Smooth muscle cell (in vitro differentiated cells): Measurements from ENCODE around the gene GNAQ. TPM values are rescaled to one million over a fixed set of nuclear protein-coding genes. Genes with fewer than 3 reads are reported as not detected.

Experiments
- DNase-seq: peaks from one replicate; lab custom pipeline; 2025; ENCODE audit not compliant: unreplicated experiment; lab: John Stamatoyannopoulos, UW
- H2AFZ ChIP-seq: fragments of 200-600 bp; sonication (generic); 2 replicates; pipeline ENCODE4 v1.6.0; 2016; ENCODE audit warnings: antibody characterized with exemption, low read depth, mild to moderate bottlenecking
- H3F3A ChIP-seq: fragments of 200-600 bp; sonication (generic); 2 replicates; pipeline ENCODE4 v1.6.0; 2017; ENCODE audit warnings: antibody characterized with exemption, low read depth
- H3K27ac ChIP-seq: fragments of 200-600 bp; sonication (generic); 2 replicates; pipeline ENCODE4 v1.5.1; 2016; ENCODE audit warnings: low read depth, mild to moderate bottlenecking
- H3K27me3 ChIP-seq: fragments of 200-600 bp; sonication (generic); 2 replicates; pipeline ENCODE4 v1.6.1; 2016; ENCODE audit warnings: low read depth, mild to moderate bottlenecking
- H3K36me3 ChIP-seq: fragments of 200-600 bp; sonication (generic); 2 replicates; pipeline ENCODE4 v1.5.1; 2016; ENCODE audit warnings: low read depth
- H3K4me1 ChIP-seq: fragments of 200-600 bp; sonication (generic); 2 replicates; pipeline ENCODE4 v1.5.1; 2016; ENCODE audit warnings: low read depth
- H3K4me2 ChIP-seq: fragments of 200-600 bp; sonication (generic); 2 replicates; pipeline ENCODE4 v1.6.0; 2016; ENCODE audit warnings: mild to moderate bottlenecking
- H3K4me3 ChIP-seq: fragments of 200-600 bp; sonication (generic); 2 replicates; pipeline ENCODE4 v1.5.1; 2016; ENCODE audit warnings: mild to moderate bottlenecking
- H3K79me2 ChIP-seq: fragments of 200-600 bp; sonication (generic); 2 replicates; pipeline ENCODE4 v1.6.0; 2016; ENCODE audit warnings: low read depth, mild to moderate bottlenecking
- H3K9ac ChIP-seq: fragments of 200-600 bp; sonication (generic); 2 replicates; pipeline ENCODE4 v1.6.0; 2016; ENCODE audit warnings: low read depth
- H3K9me3 ChIP-seq: fragments of 200-600 bp; sonication (generic); replicated peaks from 2 replicates; pipeline ENCODE4 v1.5.1; 2016; ENCODE audit warnings: low read depth
- H4K20me1 ChIP-seq: fragments of 200-600 bp; sonication (generic); 2 replicates; pipeline ENCODE4 v1.6.0; 2016; ENCODE audit warnings: low read depth
- whole genome bisulfite sequencing: methylation state at CpG from one replicate; pipeline ENCODE4 v1.1.7; 2016; ENCODE audit warnings: low lambda C conversion rate; 5-methylcytosine and 5-hydroxymethylcytosine counted together
- polyA plus RNA-seq: library from polyadenylated mRNA; unstranded; fragments of >200 nt; fragmentation: Nextera tagmentation; extraction: Ambion mirVana; gene quantifications from 2 replicates; pipeline ENCODE4 v1.2.1, GENCODE V29; 2016
- total RNA-seq: library from RNA; depleted of rRNA; stranded (reverse); fragments of >200 nt; gene quantifications from 2 replicates; pipeline ENCODE4 v1.2.3, GENCODE V29; 2014
- TF ChIP-seq, protein P1 (sequence below): fragments of 200-600 bp; sonication (generic); IDR thresholded peaks from 2 replicates; pipeline ENCODE4 v1.5.1; 2017; ENCODE audit warnings: borderline replicate concordance, mild to moderate bottlenecking, antibody characterized with exemption; ENCODE audit not compliant: insufficient read depth, poor library complexity, severe bottlenecking

Gene GNAQ
- total and polyA plus RNA-seq, 2 experiments from 2014 or later, result 12.5 to 41.4 TPM

DNA sequence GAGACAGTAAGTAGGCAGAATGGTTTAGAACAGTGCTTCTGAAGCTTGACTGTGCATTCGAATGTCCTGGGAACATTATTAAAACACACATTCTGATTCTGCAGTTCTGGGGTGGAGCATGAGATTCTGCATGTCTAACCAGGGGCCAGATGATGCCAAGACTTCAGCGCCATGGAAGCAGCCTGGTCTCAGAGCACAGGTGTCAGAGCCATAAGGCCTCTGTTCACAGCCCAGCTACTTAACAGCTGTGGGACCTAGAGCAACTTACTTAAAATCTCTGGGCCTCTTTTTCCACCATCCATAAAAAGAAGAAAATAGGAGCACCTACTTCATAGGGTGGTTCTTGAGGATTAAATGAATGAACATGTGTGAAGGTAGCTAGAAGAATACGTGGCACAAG is 84.0 kb downstream of the GNAQ start:
- no peaks in the 10 kb centered on the region for H3K36me3 ChIP-seq
- H3K4me3 ChIP-seq, result no peak overlapping the region
- H2AFZ ChIP-seq, result no peak overlapping the region
- no peaks in the 10 kb centered on the region for H3K27me3 ChIP-seq
- no peaks in the 10 kb centered on the region for H3F3A ChIP-seq
- no peak overlapping the region for H3K27ac ChIP-seq
- H3K4me1 ChIP-seq, result peaks cover 23% of the 10 kb centered on the region
- WGBS, result 96% methylated on average over 3 of the region's 3 CpGs
- peaks cover 80% of the 10 kb centered on the region for H3K79me2 ChIP-seq
- no peak overlapping the region for H3K4me2 ChIP-seq
- TF ChIP-seq, protein P1, sequence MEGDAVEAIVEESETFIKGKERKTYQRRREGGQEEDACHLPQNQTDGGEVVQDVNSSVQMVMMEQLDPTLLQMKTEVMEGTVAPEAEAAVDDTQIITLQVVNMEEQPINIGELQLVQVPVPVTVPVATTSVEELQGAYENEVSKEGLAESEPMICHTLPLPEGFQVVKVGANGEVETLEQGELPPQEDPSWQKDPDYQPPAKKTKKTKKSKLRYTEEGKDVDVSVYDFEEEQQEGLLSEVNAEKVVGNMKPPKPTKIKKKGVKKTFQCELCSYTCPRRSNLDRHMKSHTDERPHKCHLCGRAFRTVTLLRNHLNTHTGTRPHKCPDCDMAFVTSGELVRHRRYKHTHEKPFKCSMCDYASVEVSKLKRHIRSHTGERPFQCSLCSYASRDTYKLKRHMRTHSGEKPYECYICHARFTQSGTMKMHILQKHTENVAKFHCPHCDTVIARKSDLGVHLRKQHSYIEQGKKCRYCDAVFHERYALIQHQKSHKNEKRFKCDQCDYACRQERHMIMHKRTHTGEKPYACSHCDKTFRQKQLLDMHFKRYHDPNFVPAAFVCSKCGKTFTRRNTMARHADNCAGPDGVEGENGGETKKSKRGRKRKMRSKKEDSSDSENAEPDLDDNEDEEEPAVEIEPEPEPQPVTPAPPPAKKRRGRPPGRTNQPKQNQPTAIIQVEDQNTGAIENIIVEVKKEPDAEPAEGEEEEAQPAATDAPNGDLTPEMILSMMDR, result no peak
- DNase-seq, result no peak
- peaks cover 93% of the 10 kb centered on the region for H4K20me1 ChIP-seq
- H3K9me3 ChIP-seq, result no peaks in the 10 kb centered on the region
- H3K9ac ChIP-seq, result no peak overlapping the region

DNA sequence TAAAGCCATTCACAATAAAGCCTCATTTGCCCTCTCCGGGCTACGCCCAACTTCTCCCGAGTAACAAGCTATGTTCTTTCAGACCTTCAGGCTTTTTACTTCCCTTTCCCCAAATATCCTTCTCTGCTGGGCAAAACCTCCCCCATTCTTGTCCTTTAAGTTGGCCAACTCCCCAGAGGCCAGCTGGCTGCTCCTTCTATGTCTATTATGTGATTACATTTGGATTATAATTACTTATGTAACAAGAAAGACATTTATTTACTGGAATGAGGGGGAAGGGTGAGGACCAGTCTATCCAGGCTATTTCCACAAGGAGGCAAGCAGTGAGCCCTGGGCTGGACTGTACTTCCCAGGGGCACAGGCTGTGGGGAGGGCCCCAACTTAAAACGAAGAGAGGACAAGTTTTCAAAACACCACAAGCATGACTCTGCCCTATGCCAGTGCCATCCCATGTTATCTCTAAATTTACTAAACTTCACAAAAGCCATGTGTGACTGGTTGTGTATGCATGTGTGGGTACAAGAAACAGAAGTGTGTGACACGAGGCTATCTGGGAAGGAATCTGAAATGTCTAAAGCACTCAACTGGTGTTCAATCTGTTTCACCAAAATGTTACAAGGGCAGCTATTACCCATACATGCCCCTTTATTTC is 84.5 kb downstream of the GNAQ start:
- 72% methylated on average over 5 of the region's 5 CpGs for WGBS
- no peaks in the 10 kb centered on the region for H3K9me3 ChIP-seq
- no peak overlapping the region for H3K27ac ChIP-seq
- H3K36me3 ChIP-seq, result no peaks in the 10 kb centered on the region
- TF ChIP-seq, protein P1, result no peak
- H4K20me1 ChIP-seq, result peaks cover 93% of the 10 kb centered on the region
- H3K79me2 ChIP-seq, result peaks cover 79% of the 10 kb centered on the region
- H3K4me1 ChIP-seq, result peaks cover 23% of the 10 kb centered on the region
- H3K4me2 ChIP-seq, result no peak overlapping the region
- H3K4me3 ChIP-seq, result no peak overlapping the region
- DNase-seq, result no peak
- no peaks in the 10 kb centered on the region for H3K27me3 ChIP-seq
- no peaks in the 10 kb centered on the region for H3F3A ChIP-seq
- H2AFZ ChIP-seq, result no peak overlapping the region
- H3K9ac ChIP-seq, result no peak overlapping the region

DNA sequence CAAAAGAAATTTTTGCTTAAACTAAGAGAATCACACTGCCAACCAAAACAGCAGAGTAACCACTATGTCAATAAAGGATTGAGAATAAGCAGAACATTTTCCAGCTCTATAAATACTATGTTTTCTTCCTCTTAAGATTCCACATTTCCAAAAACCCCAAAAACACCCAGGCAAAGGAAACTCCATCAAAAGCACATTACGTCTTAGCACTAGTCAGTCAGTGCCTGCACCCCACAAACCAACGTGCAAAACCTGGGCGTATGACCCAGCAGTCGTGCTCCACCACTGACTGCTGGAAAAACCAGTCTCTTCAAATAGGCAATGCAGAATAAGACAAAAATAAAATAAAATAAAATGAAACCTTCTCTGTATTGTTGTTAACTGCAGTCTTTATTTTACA is 85.3 kb downstream of the GNAQ start:
- H3K27ac ChIP-seq, result no peak overlapping the region

DNA sequence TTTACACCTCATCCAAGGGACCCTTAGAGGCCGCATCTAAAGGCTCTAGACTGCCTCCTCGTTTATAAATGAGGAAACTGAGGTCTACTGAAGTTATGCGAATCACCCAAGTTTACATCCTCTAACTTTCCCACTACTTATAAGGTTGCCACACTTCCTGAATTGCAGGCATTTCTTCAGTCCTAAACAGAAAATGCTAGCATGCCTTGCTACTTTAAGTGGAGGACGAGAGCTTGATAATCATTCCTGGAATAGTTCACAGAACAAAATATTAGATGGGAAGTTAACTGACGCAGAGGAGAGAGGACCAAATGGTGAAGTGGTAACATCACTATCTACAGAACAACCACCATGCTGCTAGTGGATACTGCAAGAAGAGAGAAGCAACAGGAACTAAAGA is 85.8 kb downstream of the GNAQ start:
- 64% methylated on average over 5 of the region's 5 CpGs for WGBS
- H3K4me2 ChIP-seq, result peak overlapping the region; percentile 7
- no peak for DNase-seq

More for the DNA sequence above, 85.3 kb downstream of the GNAQ start:
- TF ChIP-seq, protein P1, result no peak
- no peak overlapping the region for H3K9ac ChIP-seq
- no peaks in the 10 kb centered on the region for H3K27me3 ChIP-seq
- no peak for DNase-seq
- no peaks in the 10 kb centered on the region for H3F3A ChIP-seq
- no peak overlapping the region for H2AFZ ChIP-seq
- H3K79me2 ChIP-seq, result peaks cover 80% of the 10 kb centered on the region
- H3K36me3 ChIP-seq, result no peaks in the 10 kb centered on the region
- no peak overlapping the region for H3K4me3 ChIP-seq
- 94% methylated on average over 4 of the region's 4 CpGs for WGBS
- peaks cover 23% of the 10 kb centered on the region for H3K4me1 ChIP-seq
- no peaks in the 10 kb centered on the region for H3K9me3 ChIP-seq
- H4K20me1 ChIP-seq, result peaks cover 94% of the 10 kb centered on the region
- H3K4me2 ChIP-seq, result peak overlapping the region; percentile 7

More for the DNA sequence above, 85.8 kb downstream of the GNAQ start:
- Histone ChIP-seq H3K79me2 (peaks cover 81% of the 10 kb centered on the region), H4K20me1 (peaks cover 99% of the 10 kb centered on the region), H3K4me1 (peaks cover 23% of the 10 kb centered on the region), H3K9me3 (no peaks in the 10 kb centered on the region), H3K36me3 (no peaks in the 10 kb centered on the region), H2AFZ (no peak overlapping the region), H3F3A (no peaks in the 10 kb centered on the region), H3K9ac (no peak overlapping the region), H3K4me3 (no peak overlapping the region), H3K27me3 (no peaks in the 10 kb centered on the region), H3K27ac (no peak overlapping the region)
- TF ChIP-seq, protein P1, result no peak
